Testis (tissue), 2 donors: ENCODE results near the gene CARD10.

ENCODE experiments used
- CTCF ChIP-seq, 3 experiments: fragments of 450-650 bp in 2 of 3; fragments of 200-600 bp in 1 of 3; sonication (generic) in 1 of 3; IDR thresholded peaks; one replicate each; pipeline ENCODE4 v1.5.1; 2016 to 2019; ENCODE audit warnings: antibody characterized with exemption in 3 of 3, mild to moderate bottlenecking in 2 of 3, moderate library complexity in 1 of 3
- POLR2A ChIP-seq: fragments of 450-650 bp; IDR thresholded peaks from one replicate; pipeline ENCODE4 v1.6.1; 2017; ENCODE audit warnings: antibody characterized with exemption, mild to moderate bottlenecking, moderate library complexity

DNA sequence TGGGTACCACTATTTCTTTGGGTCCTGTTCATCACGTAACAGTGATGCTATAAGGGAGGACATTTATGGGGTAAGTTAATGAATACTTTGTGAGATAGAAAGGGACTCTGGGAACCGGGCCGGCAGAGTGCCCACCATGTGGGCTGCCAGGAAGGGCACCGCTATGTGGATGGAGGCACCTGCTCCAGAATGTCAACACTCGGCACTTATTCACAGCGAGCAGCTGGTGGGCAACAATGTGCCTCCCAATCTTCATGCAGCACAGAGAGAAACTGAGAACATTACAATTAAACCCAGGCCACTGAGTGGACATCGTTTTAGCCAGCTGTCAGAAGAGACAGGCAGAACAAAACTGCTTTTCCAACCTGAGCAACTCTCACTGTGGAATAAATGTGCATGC lies 76.1 kb downstream of the CARD10 start:
- TF ChIP-seq CTCF (IDR thresholded peaks at IDR 0.05) (no peak), POLR2A (no peak)
